Ascending aorta (tissue), 2 donors: Measurements from ENCODE around the gene CPED1. TPM values are rescaled to one million over a fixed set of nuclear protein-coding genes. Genes with fewer than 3 reads are reported as not detected.

Source experiments
- DNase-seq, 2 donors: peaks; one replicate each; pipeline ENCODE4 v3.0.0-alpha.2; 2019; ENCODE audit warnings: low spot score in 2 of 2
- H3K27ac ChIP-seq, 2 donors: fragments of 200-600 bp; sonication (generic); one replicate each; pipeline ENCODE4 v1.5.1; 2016 to 2017; ENCODE audit warnings: mild to moderate bottlenecking in 1 of 2
- H3K27me3 ChIP-seq: fragments of 200-600 bp; sonication (generic); one replicate; pipeline ENCODE4 v1.5.1; 2017
- H3K36me3 ChIP-seq, 2 donors: fragments of 200-600 bp; sonication (generic); one replicate each; pipeline ENCODE4 v1.5.1; 2016
- H3K4me1 ChIP-seq, 2 donors: fragments of 200-600 bp; sonication (generic); one replicate each; pipeline ENCODE4 v1.5.1; 2016 to 2017; ENCODE audit warnings: mild to moderate bottlenecking in 1 of 2
- H3K4me3 ChIP-seq, 2 donors: fragments of 200-600 bp; sonication (generic); one replicate each; pipeline ENCODE4 v1.5.1; 2016 to 2017; ENCODE audit warnings: mild to moderate bottlenecking in 1 of 2
- H3K9me3 ChIP-seq, 2 donors: fragments of 200-600 bp; sonication (generic); one replicate each; pipeline ENCODE4 v1.5.1; 2016
- intact Hi-C: fragments of 100-400 bp; cut with DNase I; formaldehyde crosslinking; loops from one replicate; pipeline ENCODE4 v1.15.1; 2023
- total RNA-seq: library from RNA; depleted of rRNA; stranded (reverse); fragments of >200 nt; gene quantifications from one replicate; pipeline ENCODE4 v1.1.0, GENCODE V29; 2016
- TF ChIP-seq, protein P1 (sequence below), 3 experiments: fragments of 200-600 bp in 2 of 3; fragments of 450-650 bp in 1 of 3; sonication (generic) in 2 of 3; IDR thresholded peaks; one replicate each; pipeline ENCODE4 v1.5.1; 2016 to 2019; ENCODE audit warnings: antibody characterized with exemption in 3 of 3, mild to moderate bottlenecking in 1 of 3, moderate library complexity in 1 of 3

CPED1 gene
- total RNA-seq, 1 donor from 2014 or later = 69.5 TPM

DNA sequence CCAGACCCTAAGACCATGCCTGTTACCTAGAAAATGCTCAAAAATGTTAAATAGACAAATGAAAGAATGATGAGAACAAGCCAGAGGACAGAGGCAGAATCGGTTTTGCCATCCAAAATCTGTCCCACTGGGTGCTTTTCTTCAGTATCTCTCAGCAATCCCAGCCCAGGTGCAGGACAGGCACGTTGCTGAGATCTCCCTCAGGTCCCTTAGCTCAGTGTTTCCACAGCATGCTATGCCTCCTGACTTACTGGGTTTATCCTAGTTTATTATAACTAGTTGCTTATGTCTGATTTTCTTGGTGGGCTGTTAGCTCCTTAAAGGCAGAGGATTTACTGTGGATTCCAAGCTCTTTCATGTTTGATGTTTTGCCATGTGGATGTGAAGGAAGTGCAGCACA, 20.3 kb downstream of the CPED1 start:
- H3K27ac ChIP-seq = no peak overlapping the region
- intact Hi-C loops = no loop called here
- no peaks in the 10 kb centered on the region for H3K27me3 ChIP-seq
- H3K4me1 ChIP-seq = peaks cover 8 to 39% of the 10 kb centered on the region in 2 donors
- H3K4me3 ChIP-seq = no peak overlapping the region
- H3K9me3 ChIP-seq = no peaks in the 10 kb centered on the region
- no peaks in the 10 kb centered on the region for H3K36me3 ChIP-seq
- TF ChIP-seq, protein P1, sequence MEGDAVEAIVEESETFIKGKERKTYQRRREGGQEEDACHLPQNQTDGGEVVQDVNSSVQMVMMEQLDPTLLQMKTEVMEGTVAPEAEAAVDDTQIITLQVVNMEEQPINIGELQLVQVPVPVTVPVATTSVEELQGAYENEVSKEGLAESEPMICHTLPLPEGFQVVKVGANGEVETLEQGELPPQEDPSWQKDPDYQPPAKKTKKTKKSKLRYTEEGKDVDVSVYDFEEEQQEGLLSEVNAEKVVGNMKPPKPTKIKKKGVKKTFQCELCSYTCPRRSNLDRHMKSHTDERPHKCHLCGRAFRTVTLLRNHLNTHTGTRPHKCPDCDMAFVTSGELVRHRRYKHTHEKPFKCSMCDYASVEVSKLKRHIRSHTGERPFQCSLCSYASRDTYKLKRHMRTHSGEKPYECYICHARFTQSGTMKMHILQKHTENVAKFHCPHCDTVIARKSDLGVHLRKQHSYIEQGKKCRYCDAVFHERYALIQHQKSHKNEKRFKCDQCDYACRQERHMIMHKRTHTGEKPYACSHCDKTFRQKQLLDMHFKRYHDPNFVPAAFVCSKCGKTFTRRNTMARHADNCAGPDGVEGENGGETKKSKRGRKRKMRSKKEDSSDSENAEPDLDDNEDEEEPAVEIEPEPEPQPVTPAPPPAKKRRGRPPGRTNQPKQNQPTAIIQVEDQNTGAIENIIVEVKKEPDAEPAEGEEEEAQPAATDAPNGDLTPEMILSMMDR (IDR thresholded peaks at IDR 0.05) = no peak
- no peak for DNase-seq

DNA sequence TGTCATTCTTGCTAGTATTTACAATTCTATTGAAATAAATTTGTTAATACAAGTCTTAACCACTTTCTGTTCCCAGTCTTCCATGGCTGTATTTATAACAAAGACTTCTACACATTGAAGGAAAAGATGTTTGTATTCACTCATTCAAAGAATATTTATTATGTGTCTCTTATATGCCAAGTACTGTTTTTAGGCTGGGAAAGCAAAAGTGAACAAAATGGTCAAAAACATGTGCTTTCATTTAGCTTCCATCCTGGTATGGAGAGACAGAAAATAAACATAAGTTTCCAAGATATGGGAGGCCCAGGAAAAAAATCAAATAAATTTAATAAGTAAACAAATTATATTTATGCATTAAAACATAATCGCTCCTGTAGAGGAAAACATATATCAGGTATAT, 22.9 kb downstream of the CPED1 start:
- Histone ChIP-seq H3K27me3 (no peaks in the 10 kb centered on the region), H3K4me1 (peaks cover 8 to 38% of the 10 kb centered on the region in 2 donors), H3K4me3 (no peak overlapping the region), H3K27ac (no peak overlapping the region), H3K9me3 (no peaks in the 10 kb centered on the region), H3K36me3 (no peaks in the 10 kb centered on the region)
- intact Hi-C loops = no loop called here
- no peak for DNase-seq
- TF ChIP-seq, protein P1 (IDR thresholded peaks at IDR 0.05) = no peak

DNA sequence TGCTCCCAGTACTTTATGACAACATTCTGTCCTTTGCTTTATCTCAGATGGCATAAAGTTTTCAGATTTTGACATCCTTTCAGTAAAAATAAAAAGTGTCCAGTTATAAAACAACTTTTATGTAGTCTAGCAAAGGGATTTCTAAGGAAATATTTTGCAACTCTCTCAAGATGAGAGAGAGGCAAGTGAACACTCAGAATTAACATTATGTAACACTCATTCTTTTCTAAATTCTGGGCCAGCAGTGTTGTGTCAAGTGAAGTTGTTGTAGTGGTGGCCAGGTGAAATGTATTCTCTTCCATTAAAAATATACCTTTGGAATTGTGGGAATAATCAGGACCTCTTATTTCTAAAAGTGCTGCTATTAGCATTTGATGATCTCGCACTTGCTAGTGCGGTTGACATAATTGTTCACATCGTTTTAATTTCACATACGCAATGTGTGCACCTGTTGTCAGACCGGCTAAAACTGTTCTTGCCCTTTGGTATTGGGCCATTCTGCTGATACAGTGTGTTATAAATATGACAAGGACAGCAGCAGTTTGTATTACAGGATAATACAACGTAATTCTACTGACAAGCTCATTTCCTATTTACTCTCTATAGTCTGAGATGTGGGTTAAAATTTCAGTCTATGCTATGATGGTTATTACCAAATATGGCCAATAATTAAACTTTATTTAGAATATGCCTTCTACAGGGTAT, 23.8 kb downstream of the CPED1 start:
- Histone ChIP-seq H3K27ac (no peak overlapping the region), H3K4me3 (no peak overlapping the region), H3K36me3 (no peaks in the 10 kb centered on the region), H3K4me1 (peaks cover 11 to 41% of the 10 kb centered on the region in 2 donors), H3K9me3 (no peaks in the 10 kb centered on the region), H3K27me3 (no peaks in the 10 kb centered on the region)
- DNase-seq = no peak
- TF ChIP-seq, protein P1 (IDR thresholded peaks at IDR 0.05) = no peak
- intact Hi-C loops = no loop called here

DNA sequence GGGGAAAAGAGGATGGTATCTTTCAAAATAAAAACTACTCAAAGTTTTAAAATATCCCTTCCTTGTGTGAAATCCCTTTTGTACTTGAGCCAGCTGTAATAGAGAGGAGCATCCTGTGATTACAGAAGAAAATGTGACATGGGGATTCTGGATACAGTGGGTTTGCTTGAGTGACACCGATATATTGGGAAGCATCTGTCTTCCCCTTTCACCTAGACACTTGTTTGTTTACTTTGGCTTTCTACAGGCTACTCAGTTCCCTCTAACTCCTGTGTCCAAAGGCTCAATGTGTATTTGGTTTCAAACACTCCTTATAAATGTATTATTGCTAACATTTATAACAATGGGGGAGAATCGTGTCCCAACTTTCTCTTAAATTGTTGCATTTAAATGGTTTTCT, 24.4 kb downstream of the CPED1 start:
- Histone ChIP-seq H3K27ac (no peak overlapping the region), H3K27me3 (no peaks in the 10 kb centered on the region), H3K9me3 (no peaks in the 10 kb centered on the region), H3K36me3 (no peaks in the 10 kb centered on the region), H3K4me1 (peaks cover 11 to 45% of the 10 kb centered on the region in 2 donors), H3K4me3 (no peak overlapping the region)
- intact Hi-C loops = no loop called here
- DNase-seq = no peak
- TF ChIP-seq, protein P1 (IDR thresholded peaks at IDR 0.05) = no peak

DNA sequence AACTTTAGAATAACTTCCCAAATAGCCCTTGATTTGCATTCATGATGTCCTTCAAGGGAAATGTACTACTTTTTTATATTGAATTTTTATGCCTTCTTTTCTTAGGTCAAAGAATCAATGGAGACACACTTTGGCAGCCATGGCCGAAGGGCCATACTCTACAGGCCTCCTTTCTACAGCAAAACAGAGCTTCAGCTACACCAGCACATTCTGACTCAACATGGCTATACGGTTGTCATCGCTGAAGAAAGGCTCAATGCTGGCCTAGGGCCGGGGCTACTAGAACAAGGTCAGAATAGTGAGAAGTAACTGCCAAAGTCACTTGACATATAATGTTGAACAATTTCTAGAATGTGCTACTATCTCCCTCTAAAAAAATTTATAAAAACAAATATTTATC, 27.0 kb downstream of the CPED1 start:
- no peak for DNase-seq
- intact Hi-C loops = no loop called here
- Histone ChIP-seq H3K36me3 (no peaks in the 10 kb centered on the region), H3K4me3 (no peak overlapping the region), H3K27ac (no peak overlapping the region), H3K27me3 (no peaks in the 10 kb centered on the region), H3K4me1 (peaks cover 11 to 65% of the 10 kb centered on the region in 2 donors), H3K9me3 (peaks cover 0 to 6% of the 10 kb centered on the region in 2 donors)
- TF ChIP-seq, protein P1 (IDR thresholded peaks at IDR 0.05) = no peak
